HCT116 (cell line): ENCODE results near the gene SYNJ2.

Experiments
- CTCF ChIP-seq, 3 experiments: fragments of 200-600 bp in 1 of 3; sonication (generic) in 1 of 3; IDR thresholded peaks in 2 of 3; conservative IDR thresholded peaks in 1 of 3; 2 replicates each; pipeline ENCODE4 v1.5.1; 2012 to 2017; ENCODE audit warnings: low read depth in 2 of 3, low read length in 2 of 3, antibody characterized with exemption in 1 of 3, borderline replicate concordance in 1 of 3, control low read depth in 1 of 3, mild to moderate bottlenecking in 1 of 3, mixed read lengths in 1 of 3, mixed run types in 1 of 3, moderate library complexity in 1 of 3; ENCODE audit not compliant: insufficient read depth in 1 of 3
- EZH2 ChIP-seq: fragments of 200-600 bp; sonication (generic); IDR thresholded peaks from 2 replicates; pipeline ENCODE4 v1.6.1; 2017; ENCODE audit warnings: antibody characterized with exemption, mixed run types
- EZH2phosphoT487 ChIP-seq: fragments of 200-600 bp; IDR thresholded peaks from 2 replicates; pipeline ENCODE4 v1.6.1; 2018; ENCODE audit warnings: antibody characterized with exemption, borderline replicate concordance
- POLR2A ChIP-seq: IDR thresholded peaks from 2 replicates; pipeline ENCODE4 v1.7.0; 2011; ENCODE audit warnings: borderline replicate concordance; ENCODE audit not compliant: insufficient read depth, insufficient read length; ENCODE audit errors: extremely low read depth
- SIN3A ChIP-seq: IDR thresholded peaks from 2 replicates; pipeline ENCODE4 v1.6.1; 2012; ENCODE audit warnings: low read depth
- YY1 ChIP-seq: IDR thresholded peaks from 2 replicates; pipeline ENCODE4 v1.6.1; 2011; ENCODE audit warnings: low read length, low read depth, moderate library complexity, mild to moderate bottlenecking; ENCODE audit not compliant: insufficient replicate concordance; ENCODE audit errors: extremely low read depth
- ZBTB33 ChIP-seq: IDR thresholded peaks from 2 replicates; pipeline ENCODE4 v1.6.1; 2011; ENCODE audit warnings: mild to moderate bottlenecking, low read length, moderate library complexity; ENCODE audit not compliant: insufficient replicate concordance; ENCODE audit errors: extremely low read depth
- ZFX ChIP-seq: fragments of 450-650 bp; IDR thresholded peaks from 2 replicates; pipeline ENCODE4 v1.6.1; 2017
- ZNF274 ChIP-seq: fragments of 200-500 bp; sonication (Bioruptor generic); IDR thresholded peaks from 2 replicates; pipeline ENCODE4 v1.6.1; 2014; ENCODE audit warnings: mild to moderate bottlenecking, low read depth, low read length, inconsistent platforms
- TF ChIP-seq, protein P1 (sequence below): IDR thresholded peaks from 2 replicates; pipeline ENCODE4 v1.6.1; 2012; ENCODE audit warnings: low read depth
- TF ChIP-seq, protein P2 (sequence below): IDR thresholded peaks from 2 replicates; pipeline ENCODE4 v1.6.1; 2012

DNA sequence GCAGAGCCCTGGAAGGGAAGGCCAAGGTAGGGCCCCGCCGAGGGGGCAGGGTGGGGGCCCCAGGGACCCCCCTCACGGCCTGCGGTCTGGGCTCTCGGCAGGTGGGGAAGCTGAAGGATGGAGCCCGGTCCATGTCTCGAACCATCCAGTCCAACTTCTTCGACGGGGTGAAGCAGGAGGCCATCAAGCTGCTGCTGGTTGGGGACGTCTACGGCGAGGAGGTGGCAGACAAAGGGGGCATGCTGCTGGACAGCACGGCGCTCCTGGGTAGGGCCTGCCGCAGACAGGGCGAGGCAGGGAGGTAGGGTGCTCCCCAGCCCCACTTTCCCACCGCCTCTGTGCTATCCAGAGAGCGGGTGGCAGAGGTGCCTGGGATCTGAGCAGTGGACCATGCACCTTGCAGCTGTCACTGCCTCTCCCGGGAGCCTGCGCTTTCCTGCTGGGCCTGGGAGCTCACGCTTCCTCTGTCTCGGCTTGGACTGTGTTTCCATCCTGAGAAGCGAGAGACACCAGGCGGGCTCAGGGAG, 83.1 kb downstream of the SYNJ2 start:
- no peak for TF ChIP-seq YY1
- no peak for TF ChIP-seq CTCF (IDR thresholded peaks at IDR 0.05 in 2 of 3, conservative IDR thresholded peaks at IDR 0.05 in 1 of 3; ENCODE audit: borderline replicate concordance in 1 of 3, insufficient read depth in 1 of 3, low read depth in 2 of 3, low read length in 2 of 3)
- TF ChIP-seq ZBTB33 = no peak
- TF ChIP-seq POLR2A = no peak
- no peak for TF ChIP-seq EZH2
- TF ChIP-seq, protein P1, sequence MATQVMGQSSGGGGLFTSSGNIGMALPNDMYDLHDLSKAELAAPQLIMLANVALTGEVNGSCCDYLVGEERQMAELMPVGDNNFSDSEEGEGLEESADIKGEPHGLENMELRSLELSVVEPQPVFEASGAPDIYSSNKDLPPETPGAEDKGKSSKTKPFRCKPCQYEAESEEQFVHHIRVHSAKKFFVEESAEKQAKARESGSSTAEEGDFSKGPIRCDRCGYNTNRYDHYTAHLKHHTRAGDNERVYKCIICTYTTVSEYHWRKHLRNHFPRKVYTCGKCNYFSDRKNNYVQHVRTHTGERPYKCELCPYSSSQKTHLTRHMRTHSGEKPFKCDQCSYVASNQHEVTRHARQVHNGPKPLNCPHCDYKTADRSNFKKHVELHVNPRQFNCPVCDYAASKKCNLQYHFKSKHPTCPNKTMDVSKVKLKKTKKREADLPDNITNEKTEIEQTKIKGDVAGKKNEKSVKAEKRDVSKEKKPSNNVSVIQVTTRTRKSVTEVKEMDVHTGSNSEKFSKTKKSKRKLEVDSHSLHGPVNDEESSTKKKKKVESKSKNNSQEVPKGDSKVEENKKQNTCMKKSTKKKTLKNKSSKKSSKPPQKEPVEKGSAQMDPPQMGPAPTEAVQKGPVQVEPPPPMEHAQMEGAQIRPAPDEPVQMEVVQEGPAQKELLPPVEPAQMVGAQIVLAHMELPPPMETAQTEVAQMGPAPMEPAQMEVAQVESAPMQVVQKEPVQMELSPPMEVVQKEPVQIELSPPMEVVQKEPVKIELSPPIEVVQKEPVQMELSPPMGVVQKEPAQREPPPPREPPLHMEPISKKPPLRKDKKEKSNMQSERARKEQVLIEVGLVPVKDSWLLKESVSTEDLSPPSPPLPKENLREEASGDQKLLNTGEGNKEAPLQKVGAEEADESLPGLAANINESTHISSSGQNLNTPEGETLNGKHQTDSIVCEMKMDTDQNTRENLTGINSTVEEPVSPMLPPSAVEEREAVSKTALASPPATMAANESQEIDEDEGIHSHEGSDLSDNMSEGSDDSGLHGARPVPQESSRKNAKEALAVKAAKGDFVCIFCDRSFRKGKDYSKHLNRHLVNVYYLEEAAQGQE = no peak
- no peak for TF ChIP-seq ZNF274
- no peak for TF ChIP-seq ZFX
- no peak for TF ChIP-seq SIN3A
- no peak for TF ChIP-seq EZH2phosphoT487
- TF ChIP-seq, protein P2, sequence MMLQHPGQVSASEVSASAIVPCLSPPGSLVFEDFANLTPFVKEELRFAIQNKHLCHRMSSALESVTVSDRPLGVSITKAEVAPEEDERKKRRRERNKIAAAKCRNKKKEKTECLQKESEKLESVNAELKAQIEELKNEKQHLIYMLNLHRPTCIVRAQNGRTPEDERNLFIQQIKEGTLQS = no peak
